GM12865 (cell line): ENCODE data around the gene SFTPB.

Experiments
- DNase-seq: peaks from one replicate; pipeline ENCODE4 v3.0.0; 2010; ENCODE audit warnings: low read depth
- H3K4me3 ChIP-seq: 2 replicates; pipeline ENCODE4 v1.5.1; 2011; ENCODE audit warnings: mild to moderate bottlenecking, low read depth, low read length, control low read depth
- TF ChIP-seq, protein P1 (sequence below): IDR thresholded peaks from 2 replicates; pipeline ENCODE4 v1.5.1; 2011; ENCODE audit warnings: low read length, control low read depth, low read depth, inconsistent platforms; ENCODE audit not compliant: insufficient read depth; ENCODE audit errors: missing control alignments

The SFTPB gene

DNA sequence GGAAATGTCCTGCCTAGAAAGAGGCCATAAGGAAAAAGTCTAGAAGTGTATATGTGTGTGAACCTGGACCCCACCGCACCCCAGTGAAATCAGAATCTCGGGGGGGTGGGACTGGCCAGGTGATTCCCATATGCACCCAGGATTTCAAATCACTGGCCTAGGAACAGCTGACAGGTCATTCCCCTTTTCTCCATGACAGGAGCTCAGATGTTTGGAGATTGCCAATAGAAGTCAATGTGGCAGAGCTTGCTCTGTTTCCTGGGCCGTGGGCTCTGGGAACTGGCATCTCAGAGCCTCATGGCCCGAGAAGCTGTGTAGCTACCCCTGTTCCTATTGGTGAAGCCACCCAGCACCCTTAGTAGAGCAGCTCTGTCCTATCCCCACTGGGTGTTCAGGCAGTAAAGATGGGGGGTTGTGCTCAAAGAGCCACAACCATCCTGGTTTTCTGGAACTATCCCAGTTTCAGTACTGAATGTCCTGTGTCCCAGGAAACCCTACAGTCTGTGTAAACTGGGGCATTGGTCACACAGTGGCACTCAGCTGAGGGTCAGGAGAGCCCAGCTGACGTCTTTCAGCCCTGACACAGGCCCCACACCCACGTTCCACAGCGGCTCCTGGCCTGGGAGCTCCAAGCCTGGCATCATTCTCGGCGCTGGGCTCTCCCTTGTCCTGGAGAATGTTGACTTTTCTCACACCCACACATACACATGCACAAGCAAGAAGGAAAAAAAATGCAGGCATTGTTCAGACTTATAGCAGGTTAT lies 45.0 kb upstream of the SFTPB start:
- TF ChIP-seq, protein P1, sequence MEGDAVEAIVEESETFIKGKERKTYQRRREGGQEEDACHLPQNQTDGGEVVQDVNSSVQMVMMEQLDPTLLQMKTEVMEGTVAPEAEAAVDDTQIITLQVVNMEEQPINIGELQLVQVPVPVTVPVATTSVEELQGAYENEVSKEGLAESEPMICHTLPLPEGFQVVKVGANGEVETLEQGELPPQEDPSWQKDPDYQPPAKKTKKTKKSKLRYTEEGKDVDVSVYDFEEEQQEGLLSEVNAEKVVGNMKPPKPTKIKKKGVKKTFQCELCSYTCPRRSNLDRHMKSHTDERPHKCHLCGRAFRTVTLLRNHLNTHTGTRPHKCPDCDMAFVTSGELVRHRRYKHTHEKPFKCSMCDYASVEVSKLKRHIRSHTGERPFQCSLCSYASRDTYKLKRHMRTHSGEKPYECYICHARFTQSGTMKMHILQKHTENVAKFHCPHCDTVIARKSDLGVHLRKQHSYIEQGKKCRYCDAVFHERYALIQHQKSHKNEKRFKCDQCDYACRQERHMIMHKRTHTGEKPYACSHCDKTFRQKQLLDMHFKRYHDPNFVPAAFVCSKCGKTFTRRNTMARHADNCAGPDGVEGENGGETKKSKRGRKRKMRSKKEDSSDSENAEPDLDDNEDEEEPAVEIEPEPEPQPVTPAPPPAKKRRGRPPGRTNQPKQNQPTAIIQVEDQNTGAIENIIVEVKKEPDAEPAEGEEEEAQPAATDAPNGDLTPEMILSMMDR: no peak
- H3K4me3 ChIP-seq: no peak overlapping the region
- no peak for DNase-seq

DNA sequence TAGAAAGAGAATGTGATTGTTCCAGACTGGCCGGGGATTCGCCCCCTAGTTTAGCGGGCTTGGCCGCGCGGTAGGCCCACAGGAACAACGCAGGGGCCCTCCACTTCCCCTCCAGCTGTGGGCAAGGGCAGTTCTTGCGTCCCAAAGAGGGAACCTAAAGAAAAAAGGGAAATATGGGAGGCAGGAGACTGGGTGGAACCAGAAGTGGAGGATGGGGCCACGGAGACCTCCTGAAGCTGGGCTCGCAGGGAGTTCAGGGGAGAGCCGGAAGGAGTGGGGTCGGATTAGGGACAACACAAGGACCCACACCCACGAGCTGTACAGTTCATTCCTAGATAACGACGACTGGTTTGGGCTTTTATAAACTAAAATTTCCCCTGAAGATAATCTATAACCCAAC lies 44.3 kb upstream of the SFTPB start:
- TF ChIP-seq, protein P1: no peak
- DNase-seq: no peak
- no peak overlapping the region for H3K4me3 ChIP-seq

DNA sequence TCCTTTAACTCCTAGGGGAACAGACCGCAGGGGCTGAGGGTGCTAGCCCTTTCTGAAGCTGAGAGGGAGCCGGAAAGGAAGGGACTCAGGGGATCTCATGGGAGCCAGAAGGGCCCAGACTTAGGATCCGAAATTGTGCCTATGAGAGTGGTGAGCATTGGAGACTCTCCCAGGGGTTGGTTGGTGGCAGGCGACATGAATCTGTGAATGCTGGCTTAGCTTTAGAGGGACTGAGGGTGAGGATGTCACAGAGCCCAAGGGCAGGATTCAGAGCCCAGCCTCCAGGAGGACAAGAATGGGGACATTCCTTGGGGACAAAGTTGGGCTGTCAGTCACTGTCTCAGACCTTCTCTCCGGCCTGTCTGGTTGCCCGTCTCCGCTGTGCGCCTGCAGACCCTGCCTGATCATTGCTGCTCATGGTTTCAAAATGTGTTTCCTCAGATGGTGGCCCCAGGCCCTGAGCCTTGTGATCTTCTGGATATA lies 43.6 kb upstream of the SFTPB start:
- TF ChIP-seq, protein P1: no peak
- H3K4me3 ChIP-seq: no peak overlapping the region
- no peak for DNase-seq

DNA sequence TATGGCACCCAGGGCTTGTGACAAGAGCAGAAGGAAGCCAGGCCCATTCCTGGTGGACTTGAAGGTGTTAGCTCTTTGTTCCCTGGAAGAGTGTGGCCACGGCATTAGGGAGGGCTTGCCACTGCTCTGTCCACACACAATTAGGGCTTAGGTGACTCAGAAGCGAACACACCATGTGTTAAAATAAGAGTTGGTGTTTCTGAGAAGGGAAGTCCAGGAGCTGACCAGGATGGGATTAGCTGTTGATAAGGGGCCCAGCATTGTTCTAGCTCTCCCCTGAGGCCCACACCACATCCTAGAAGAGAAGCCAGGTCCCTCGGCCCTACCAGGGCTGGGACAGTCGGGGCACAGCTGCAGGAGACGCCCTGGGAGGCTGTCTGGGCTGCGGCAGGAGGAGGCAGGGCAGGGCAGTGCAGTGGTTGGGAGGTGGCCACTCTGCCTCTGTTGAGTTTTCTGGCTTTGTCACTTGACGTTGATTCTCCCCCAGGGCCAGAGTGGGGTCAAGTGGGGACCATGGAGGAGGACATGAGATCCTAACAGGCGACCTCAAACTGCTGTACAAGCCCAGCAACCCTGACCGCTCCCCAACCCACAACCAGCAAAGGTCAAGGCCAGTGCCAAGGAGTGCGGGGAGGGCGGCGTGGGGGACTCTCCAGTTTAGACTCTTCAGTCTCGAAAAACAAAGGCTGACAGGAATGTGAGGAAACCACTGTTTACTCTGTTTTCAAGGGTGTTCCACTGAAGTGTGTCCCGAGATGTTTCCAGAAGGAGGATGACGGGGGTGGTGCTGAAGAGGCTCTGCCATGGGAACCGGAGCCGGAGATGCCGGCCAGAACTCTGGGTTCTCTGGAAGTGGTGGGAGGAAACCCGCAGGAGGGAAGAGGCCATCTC lies 42.9 kb upstream of the SFTPB start:
- TF ChIP-seq, protein P1: no peak

DNA sequence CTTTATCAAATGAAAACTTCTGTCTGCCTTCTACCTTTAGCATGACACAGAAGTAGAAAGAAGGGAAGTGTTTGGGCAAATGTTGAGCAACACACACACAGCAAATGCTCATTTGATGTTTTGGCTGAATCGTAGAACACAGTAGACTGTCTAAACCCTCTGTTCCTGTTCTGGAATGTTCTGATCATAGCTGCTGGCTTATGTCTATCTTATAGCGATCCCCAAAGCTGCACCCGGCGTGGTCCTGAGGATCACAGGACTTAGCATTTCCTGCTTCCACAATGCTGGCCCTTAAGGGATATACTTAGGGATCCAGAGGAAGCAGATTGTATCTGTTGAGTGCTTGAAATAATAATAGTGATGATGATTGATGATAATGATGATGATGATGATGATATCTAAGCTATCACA lies 41.4 kb upstream of the SFTPB start:
- no peak for DNase-seq
- H3K4me3 ChIP-seq: no peak overlapping the region
- TF ChIP-seq, protein P1: no peak

More for the DNA sequence above, 42.9 kb upstream of the SFTPB start:
- no peak overlapping the region for H3K4me3 ChIP-seq
- DNase-seq: no peak

DNA sequence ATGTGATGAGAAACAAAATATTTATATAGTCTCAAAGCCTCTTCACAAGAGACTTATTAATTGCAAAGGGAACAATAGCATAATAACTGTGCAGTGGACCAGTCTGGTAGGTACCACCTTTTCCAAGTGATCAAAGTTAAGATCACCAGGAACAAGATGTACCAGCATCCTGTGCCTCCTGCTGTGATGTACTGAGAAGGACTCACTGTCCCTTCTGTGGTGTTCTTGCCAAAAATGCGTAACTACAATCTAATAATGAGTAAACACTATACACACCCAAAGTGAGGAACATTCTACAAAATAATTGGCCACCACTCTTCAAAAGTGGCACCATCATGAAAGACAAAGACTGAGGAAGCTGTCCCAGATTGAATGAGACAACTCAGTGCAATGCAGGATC lies 40.6 kb upstream of the SFTPB start:
- DNase-seq: no peak
- TF ChIP-seq, protein P1: no peak
- H3K4me3 ChIP-seq: no peak overlapping the region
